Colonic mucosa (tissue), 4 donors: ENCODE measurements around the gene CMSS1. TPM values are rescaled to one million over a fixed set of nuclear protein-coding genes. Genes with fewer than 3 reads are reported as not detected.

Source experiments
- DNase-seq: peaks from one replicate; pipeline ENCODE4 v3.0.0-alpha.2; 2020
- H3K27ac ChIP-seq: fragments of 200-600 bp; one replicate; pipeline ENCODE4 v1.8.0; 2021
- H3K27me3 ChIP-seq: fragments of 200-600 bp; one replicate; pipeline ENCODE4 v1.8.0; 2021
- H3K36me3 ChIP-seq: fragments of 200-600 bp; one replicate; pipeline ENCODE4 v1.8.0; 2021
- H3K4me1 ChIP-seq: fragments of 200-600 bp; one replicate; pipeline ENCODE4 v1.8.0; 2021; ENCODE audit warnings: mild to moderate bottlenecking
- H3K4me3 ChIP-seq: fragments of 200-600 bp; one replicate; pipeline ENCODE4 v1.8.0; 2021
- H3K9ac ChIP-seq, 2 donors: one replicate each; pipeline ENCODE4 v1.7.0; 2013; ENCODE audit warnings: control low read depth in 2 of 2, low read depth in 2 of 2, low read length in 2 of 2
- H3K9me3 ChIP-seq: fragments of 200-600 bp; one replicate; pipeline ENCODE4 v1.8.0; 2021
- CTCF ChIP-seq: fragments of 200-600 bp; IDR thresholded peaks from one replicate; pipeline ENCODE4 v1.8.0; 2022; ENCODE audit warnings: antibody characterized with exemption, mild to moderate bottlenecking
- intact Hi-C: fragments of 100-400 bp; cut with DNase I; formaldehyde crosslinking; loops from one replicate; pipeline ENCODE4 v1.14.1; 2022
- total RNA-seq, 2 donors: library from RNA; stranded (reverse); fragmentation: NEBNext Ultra II Directional in 1 of 2; extraction: Animal tissue kit (Norgen Biotek cat#: 25700) in 1 of 2; gene quantifications; one replicate each; pipeline ENCODE4 v1.2.1, GENCODE V29; 2021
- donor health status: healthy.
- donor health status: DM: no; HTN: no; CAD: no.
- donor health status: DM: no; HTN: no; CAD: no.

Gene CMSS1
- total RNA-seq, 2 donors from 2014 or later, result 10.7 to 24.7 TPM

GRCh38 chr3:99781761-99782160, 35.9 kb upstream of the CMSS1 start:
- DNase-seq, result no peak
- no peak overlapping the region for H3K4me3 ChIP-seq

GRCh38 chr3:99783011-99783573, 34.6 kb upstream of the CMSS1 start:
- Histone ChIP-seq H3K27me3 (no peaks in the 10 kb centered on the region), H3K9me3 (no peaks in the 10 kb centered on the region), H3K9ac (no peak overlapping the region), H3K4me1 (no peaks in the 10 kb centered on the region), H3K4me3 (no peak overlapping the region), H3K36me3 (no peaks in the 10 kb centered on the region), H3K27ac (no peak overlapping the region)
- intact Hi-C loops, result no loop called here
- TF ChIP-seq CTCF, result no peak
- no peak for DNase-seq

More at GRCh38 chr3:99781761-99782160, 35.9 kb upstream of the CMSS1 start:
- Histone ChIP-seq H3K36me3 (no peaks in the 10 kb centered on the region), H3K27ac (no peak overlapping the region), H3K9ac (no peak overlapping the region), H3K9me3 (no peaks in the 10 kb centered on the region), H3K4me1 (no peaks in the 10 kb centered on the region), H3K27me3 (no peaks in the 10 kb centered on the region)
- intact Hi-C loops, result no loop called here
- no peak for TF ChIP-seq CTCF

GRCh38 chr3:99789011-99789721, 28.5 kb upstream of the CMSS1 start:
- TF ChIP-seq CTCF, result no peak
- DNase-seq, result no peak
- intact Hi-C loops, result no loop called here

GRCh38 chr3:99794485-99794884, 23.2 kb upstream of the CMSS1 start:
- intact Hi-C loops, result no loop called here
- DNase-seq, result no peak
- no peak overlapping the region for H3K9ac ChIP-seq
- H3K36me3 ChIP-seq, result no peaks in the 10 kb centered on the region
- H3K4me3 ChIP-seq, result no peak overlapping the region
- TF ChIP-seq CTCF, result no peak
- H3K27me3 ChIP-seq, result no peaks in the 10 kb centered on the region
- no peaks in the 10 kb centered on the region for H3K4me1 ChIP-seq
- no peaks in the 10 kb centered on the region for H3K9me3 ChIP-seq
- no peak overlapping the region for H3K27ac ChIP-seq

More at GRCh38 chr3:99789011-99789721, 28.5 kb upstream of the CMSS1 start:
- H3K9me3 ChIP-seq, result no peaks in the 10 kb centered on the region
- H3K36me3 ChIP-seq, result no peaks in the 10 kb centered on the region
- H3K27ac ChIP-seq, result no peak overlapping the region
- H3K4me3 ChIP-seq, result no peak overlapping the region
- H3K9ac ChIP-seq, result no peak overlapping the region
- H3K27me3 ChIP-seq, result no peaks in the 10 kb centered on the region
- no peaks in the 10 kb centered on the region for H3K4me1 ChIP-seq

- no peaks in the 10 kb centered on the region for H3K4me1 ChIP-seq
- no peak overlapping the region for H3K27ac ChIP-seq
- intact Hi-C loops, result no loop called here
- no peak for TF ChIP-seq CTCF
- H3K9ac ChIP-seq, result no peak overlapping the region
- H3K4me3 ChIP-seq, result no peak overlapping the region
- H3K36me3 ChIP-seq, result no peaks in the 10 kb centered on the region
- H3K27me3 ChIP-seq, result no peaks in the 10 kb centered on the region
- no peak for DNase-seq
- H3K9me3 ChIP-seq, result no peaks in the 10 kb centered on the region
Measured at GRCh38 chr3:99795573-99795972, 22.1 kb upstream of the CMSS1 start.
